Stromal cell of bone marrow (primary cell): ENCODE measurements around the gene SDK1.
"Not testable (repeated sequence)": the region's sequence is repeated elsewhere in the genome, so short reads cannot be mapped to it uniquely, and the experiment has no call there.

Source experiments
- DNase-seq: peaks from one replicate; pipeline ENCODE4 v3.0.0-alpha.2; 2012; ENCODE audit warnings: low read depth

Gene SDK1

DNA sequence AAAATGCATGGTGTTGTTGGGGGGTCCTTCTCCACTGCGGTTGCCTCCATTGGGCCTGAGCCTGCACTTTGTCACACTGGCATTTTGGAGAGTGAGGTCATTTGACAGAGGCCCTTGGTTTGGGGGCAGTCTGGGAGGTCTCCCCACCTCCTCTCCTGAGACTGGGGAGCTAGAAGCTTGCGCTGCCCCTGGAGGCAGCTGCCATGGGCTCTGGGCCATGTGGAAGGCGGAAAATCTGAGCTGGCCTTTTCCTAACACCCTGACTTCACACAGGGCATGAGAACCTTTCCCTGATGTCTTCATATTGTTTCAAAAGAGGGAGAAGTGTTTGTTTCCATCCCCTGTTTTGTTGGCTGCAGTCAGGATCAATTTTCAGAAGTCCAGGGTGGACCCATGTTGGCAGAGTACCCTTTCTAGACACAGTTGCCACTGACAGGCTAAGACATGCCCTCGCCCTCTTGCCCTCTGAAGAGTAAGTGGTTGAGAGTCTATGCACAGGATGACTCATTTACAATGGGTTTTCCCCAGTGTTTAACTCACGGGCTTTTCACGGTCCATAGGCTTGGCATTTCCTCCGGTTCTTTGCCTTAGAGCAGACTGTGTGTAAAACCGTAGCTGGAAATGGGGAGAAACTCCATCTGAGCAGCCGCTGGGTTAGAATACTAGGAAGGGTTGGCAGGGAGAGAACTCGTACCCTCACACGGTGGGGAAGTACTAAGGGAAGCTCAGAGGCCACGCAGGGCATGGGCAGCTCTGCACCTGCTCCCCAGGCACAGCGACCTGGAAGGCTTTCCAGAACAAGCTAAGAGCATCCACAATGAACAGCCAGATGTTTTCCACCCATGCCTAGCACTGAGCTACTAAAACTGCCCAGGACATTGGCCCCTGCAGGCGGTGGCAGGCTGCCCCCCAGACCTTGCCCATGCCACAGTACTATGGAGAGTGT, 655.0 kb downstream of the SDK1 start:
- DNase-seq: no peak

DNA sequence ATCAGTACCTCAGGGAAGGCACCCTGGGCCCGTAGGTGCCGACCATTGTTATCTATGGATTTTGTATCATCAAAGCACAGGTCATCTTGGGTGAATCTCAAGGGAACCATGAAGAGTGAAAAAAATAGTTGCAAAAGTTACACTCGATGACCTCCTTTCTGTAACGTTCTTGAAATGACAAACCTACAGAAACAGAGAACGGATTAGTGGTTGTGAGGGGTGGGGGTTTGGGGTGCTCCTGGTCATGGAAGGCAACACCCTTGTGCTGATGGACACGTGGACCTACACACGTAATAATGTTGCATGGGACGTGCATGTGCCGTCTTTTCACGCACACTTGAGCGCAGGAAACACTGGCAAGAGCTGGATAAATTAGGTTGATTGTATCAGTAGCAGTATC, 655.9 kb downstream of the SDK1 start:
- no peak for DNase-seq

DNA sequence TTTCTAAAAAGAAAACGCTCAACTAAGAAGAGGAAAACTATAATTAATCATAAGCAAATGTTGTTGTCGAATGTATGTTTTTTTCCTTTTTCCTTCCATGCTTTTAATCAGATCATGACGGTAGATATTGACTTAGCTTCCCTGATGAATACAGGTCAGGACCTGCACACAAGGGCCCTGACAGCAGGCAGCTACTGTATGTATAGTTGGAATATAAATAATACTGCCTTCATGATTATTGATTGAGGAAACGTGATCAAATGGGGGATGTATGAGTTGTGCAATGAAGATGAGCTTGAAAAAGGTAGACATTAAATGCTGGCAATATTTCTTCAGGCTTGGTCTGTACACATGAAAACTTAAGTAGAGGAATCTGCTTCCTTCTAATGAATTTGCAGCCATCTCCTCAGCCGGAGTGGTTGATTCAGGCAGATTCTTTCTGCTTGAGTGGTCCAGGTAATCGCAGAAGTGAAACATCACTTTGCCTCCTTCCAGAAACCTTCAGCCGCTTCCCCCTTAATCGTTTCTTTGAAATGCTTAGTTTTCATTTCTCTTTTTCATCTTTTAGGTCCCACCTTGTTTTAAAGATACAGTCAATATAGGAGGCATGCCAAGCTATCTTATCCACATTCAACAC, 656.5 kb downstream of the SDK1 start:
- DNase-seq: no peak

DNA sequence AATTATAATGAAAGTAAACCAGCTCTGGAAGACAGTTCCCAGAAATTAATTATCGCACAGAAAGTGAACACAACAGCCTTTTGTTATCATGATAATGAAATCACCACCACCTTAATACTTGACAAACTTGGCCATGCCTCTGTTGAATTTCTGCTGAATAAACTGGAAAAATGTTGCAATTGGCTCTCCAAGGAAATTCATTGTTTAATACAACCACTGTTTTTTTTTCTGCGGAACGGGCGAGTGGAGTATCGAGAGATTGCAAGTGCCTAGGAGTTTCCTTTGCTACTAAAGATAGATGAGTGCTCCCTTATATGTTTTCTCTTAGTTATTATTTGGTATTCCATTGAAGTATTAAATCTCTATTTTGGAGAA, 657.0 kb downstream of the SDK1 start:
- no peak for DNase-seq

DNA sequence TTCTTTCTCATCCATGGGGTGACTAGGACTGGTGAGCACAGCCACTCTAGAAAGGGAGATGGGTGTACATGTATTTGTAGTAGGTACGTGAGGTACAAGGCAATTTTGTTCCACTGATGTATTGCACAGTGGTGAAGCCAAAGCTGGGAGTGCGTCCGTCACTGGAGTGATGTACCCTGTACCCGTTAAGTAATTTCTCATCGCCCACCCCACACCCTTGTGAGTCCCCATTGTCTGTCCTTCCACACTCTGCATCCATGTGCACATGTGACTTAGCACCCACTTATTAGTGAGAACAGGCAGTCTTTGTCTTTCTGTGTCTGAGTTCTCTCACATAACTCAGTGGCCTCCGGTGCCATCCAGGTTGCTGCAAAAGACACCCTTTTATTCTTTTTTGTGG, 658.3 kb downstream of the SDK1 start:
- no peak for DNase-seq

DNA sequence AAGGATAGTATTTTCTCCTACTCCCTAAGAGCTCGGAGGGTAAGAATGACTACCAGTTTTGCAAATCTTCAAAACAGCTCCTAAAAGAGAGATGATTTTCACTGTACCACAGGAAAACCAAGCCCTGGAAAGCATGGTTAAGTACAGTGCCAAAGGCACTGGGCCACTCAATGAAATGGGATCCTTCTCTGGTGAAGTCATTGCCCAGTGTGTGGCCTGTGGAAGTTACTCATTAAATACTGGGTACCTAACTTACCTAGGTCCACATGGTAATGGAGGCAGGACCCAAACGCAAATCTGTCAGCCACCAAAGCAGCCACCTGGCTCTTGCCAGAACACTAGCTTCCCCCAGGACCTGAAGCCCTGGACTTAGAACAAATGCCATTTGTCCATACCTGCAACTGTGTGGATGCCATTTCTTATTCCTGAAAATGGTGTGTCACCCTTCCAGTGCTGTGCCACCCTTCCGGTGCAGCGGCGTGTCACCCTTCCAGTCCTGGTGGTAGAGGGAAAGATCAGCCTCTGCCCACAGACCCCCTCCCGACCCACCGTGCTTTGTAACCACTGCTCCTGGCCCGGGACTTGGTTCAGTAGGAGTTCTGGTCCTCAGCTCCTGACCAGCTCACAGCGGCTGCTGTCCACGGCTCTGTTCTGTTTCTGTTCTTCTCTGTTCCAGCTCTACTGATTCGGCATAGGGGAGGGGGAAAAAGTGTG, 659.2 kb downstream of the SDK1 start:
- no peak for DNase-seq

DNA sequence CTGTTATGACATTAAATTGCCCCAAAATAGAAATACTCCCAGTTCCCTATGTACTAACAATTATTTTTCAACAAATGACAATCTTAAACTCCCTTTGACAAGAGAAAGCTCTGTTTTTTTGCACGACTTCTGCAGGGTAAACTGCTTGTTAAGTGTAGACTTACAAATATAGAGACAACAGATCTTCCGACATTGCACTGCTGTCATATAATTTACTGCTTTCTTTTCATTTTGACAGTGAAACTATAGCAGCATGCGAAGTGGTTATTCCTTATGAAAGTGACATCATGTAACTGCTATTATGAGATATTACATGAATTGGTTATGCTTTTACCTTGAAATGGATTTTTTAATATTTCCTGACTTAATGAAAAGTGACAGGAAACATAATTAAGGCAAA, 659.9 kb downstream of the SDK1 start:
- DNase-seq: no peak

DNA sequence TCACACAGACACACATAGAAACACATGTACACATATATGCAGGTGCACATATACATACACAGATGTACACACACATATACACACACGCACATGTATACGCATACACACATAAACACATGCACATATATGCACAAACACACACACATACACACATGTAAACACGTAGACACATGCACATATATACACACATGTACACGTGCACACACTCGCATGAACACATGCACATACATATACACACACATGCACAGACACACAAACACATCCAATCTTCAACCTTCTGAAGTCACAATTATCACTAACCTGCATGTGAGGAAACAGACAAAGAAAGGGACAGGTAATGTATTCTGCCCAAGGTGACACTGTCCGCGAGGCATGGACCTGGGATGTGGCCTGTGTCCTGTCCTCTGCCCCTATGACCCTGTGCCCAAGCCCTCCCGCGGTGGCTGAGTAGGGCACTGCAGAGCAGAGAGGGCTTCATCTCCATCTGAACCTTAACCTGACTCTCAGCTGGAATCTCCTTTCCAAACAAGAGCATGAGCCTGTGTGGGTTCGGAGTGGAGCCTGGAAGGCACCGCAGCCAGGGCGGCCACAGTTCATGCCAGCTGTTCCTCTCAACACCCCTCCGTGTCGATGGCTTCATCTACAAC, 660.9 kb downstream of the SDK1 start:
- DNase-seq: no peak

DNA sequence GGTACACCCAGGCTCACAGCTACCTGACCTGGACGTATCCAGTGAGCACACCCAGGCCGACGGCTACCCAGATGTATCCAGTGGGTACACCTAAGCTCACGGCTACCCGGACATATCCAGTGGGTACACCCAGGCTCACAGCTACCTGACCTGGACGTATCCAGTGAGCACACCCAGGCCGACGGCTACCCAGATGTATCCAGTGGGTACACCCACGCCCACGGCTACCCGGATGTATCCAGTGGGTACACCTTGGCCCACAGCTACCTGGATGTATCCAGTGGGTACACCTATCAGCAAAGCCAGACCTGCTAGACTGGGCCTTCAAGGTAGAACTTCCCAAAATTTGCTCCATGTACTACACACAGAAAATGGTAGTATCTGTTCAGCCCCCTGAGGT, 662.7 kb downstream of the SDK1 start:
- DNase-seq: not testable (repeated sequence)

DNA sequence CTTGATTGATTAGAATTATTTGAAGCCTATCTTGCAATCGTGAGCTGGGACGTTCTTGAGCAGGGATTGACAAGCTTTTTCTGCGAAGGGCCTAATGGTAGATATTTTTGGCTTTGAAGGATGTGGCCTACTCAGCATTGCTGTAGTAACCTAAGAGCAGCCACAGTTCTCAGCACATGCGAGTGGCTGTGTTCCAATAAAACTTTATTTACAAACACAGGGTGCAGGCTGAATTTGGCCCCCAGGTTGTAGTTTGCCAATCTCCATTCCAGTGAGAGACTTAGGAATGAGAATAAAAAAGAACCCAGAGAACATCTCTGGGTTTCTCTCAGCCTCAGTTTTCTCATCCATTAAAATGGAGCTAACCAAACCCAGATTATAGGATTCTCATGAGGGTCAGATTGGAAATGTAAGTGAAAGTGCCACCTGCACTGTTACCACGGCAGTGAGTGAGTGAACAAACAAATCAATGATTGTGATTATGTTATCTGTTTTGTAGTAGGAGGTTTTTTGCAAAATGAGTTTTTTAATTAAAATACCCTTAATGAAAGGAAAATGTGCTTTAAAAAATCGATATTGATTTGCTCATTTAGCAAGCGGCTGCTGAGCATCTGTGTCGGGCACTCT, 664.0 kb downstream of the SDK1 start:
- DNase-seq: no peak

DNA sequence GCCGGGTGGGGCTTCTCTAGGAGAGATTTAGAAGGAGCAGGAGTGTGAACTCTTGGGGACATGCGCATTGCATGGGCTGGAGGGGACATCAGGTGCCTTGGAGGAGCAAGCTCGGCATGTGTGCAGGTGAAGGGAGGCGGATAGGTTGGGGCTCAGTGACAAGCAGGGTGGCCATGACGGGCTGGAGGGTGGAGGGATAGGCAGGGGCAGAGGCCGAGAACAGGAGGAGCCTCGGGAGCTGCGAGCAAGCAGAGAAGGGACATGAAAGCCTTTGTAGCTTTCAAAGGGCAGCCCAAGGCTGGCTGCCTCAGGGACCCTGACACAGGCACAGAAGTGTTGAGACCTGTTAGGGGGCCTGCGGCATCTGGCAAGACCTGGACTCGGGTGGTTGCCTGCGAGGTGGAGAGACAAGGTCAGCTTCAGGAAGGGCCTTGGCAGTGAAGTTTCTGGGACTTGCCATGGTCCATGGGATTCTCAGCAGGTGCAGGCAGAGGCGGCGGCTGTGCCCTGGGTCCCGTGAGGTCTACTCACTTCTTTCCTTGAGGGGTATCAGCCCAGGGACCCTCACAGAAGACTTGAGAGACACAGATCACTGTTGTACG, 664.8 kb downstream of the SDK1 start:
- no peak for DNase-seq

DNA sequence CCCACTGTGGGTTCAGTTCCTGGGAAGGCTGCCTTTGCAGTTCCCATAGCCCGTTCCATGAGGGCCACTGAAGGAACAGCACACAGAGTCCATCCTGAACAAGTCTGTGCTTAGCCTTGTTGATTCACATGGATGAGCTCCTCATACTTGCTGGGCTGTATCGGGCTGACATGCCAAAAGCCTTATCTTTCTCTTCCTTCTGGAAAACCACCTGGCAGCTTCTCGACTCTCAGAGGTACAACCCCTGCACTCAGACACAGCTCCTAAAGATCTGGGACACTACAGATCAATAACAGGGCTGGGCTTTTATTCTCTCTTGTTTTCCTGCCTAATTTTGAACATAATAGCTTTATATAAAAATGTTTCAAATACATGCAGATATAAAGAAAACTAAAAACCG, 667.2 kb downstream of the SDK1 start:
- DNase-seq: no peak

DNA sequence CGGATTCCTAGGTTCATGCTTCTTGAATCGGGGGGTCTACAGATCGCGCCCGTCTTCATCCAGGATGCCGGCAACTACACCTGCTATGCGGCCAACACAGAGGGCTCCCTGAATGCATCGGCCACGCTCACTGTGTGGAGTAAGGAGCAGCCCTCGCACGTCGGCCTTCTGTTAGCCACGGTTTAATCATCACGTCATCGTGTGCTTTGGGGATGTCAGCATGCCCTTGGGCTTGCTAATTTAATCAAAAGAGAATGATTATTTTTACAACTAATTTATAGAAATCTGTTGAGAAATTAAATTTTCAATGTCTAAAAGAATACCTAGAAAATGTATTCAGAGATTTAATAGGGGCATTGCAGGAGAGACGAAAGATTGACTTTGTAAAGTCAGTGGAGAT, 668.2 kb downstream of the SDK1 start:
- DNase-seq: no peak

DNA sequence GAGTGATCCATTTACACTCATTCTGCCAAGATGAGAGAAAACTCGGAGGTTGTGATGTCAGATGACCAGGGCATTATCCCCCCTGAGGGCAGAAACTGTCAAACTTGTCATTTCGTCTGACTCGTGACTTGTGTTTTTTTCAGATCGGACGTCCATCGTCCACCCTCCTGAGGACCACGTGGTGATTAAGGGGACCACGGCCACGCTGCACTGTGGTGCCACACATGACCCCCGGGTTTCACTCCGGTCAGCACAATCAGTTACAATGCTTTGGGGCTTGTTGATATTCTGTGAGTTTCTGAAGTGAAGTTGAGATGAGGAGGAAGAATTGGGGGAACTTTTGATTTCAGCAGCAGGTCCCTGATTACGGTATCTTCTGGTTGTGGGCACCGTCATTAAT, 670.3 kb downstream of the SDK1 start:
- no peak for DNase-seq

DNA sequence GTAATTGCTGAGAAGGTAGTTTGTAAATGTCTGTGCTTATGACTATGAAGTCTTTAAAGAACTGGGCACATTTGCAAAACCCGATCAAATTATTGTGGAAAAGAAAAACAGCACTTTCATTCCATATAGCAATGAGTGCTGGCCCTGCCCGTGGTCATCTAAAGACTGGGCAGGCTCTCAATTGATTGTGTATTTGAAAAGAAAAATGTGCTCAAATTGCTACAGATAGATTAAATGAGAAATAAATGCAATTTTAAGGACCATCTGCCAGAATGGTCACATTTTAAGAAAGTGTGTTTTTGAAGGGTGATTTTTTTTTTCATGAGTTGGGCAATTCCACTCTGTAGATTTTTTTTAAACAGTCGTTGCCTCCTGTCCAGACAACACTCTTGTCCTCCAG, 672.2 kb downstream of the SDK1 start:
- no peak for DNase-seq

DNA sequence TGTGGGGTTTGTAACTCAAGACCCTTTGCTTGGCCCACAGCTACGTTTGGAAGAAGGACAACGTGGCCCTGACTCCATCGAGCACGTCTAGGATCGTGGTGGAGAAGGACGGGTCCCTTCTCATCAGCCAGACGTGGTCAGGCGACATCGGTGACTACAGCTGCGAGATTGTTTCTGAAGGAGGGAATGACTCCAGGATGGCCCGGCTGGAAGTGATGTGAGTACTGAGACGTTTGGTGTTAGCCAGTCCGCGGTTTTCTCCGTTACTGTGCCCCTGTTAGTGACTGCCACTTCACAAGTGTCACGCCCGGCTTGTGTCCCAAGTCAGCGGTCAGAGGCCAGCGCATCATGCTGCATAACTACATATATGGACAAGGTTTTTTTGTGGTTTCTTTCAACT, 673.3 kb downstream of the SDK1 start:
- DNase-seq: no peak

DNA sequence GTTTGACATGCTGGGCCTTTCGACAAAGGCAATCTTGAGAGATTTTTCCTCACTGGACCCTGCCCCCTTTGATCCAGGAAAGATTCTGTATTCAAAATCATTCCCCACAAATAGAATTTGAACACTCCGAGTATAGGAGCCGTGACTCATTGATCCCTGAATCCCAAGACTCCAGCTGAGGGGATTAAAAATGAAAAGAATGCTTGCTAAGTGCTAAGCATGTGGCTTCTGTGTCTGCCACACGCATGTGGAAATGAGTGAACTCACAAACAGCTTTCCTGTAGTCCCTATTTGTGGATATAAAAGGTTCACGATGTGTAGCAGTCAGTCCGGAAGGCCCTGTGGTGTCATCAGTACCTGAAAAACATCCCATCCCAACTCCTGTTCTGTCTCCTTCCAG, 674.3 kb downstream of the SDK1 start:
- no peak for DNase-seq

DNA sequence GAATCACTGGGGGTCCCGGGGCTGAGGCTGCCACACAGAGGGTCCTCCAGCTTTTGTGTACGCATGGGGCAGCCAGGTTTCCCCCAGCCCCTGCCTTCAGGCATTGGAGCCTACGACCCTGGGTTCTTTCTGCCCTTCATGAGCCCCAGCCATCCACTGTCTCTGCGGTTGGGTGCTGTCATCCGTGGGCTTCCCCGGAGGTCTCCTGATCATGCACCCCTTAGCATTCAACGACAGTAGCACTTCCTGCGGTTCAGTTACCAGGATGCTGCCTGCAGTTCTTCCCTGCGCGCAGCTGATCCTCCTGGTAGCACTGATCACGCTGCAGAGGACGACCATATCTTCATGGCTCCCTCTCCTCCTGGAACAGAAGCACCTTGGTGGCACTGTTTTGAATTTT, 676.3 kb downstream of the SDK1 start:
- no peak for DNase-seq

DNA sequence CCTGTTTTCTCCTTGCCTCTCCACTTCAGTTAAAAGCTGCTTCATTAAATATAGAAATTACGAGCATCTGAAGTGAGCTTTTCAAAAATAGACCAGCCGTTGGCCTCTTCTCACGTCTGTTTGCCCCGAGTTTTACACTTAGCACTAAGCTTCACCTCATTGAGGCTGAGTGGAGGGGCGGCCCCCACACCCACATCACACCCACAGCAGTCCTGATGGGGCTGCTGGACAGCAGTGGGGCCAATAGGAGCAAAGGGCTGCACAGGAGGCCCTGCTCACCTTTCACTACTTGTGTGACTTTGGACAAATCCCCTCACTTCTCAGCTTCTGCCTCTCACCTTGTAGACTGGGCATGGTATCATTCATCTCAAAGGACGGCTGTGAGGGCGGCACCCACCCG, 677.8 kb downstream of the SDK1 start:
- DNase-seq: no peak

DNA sequence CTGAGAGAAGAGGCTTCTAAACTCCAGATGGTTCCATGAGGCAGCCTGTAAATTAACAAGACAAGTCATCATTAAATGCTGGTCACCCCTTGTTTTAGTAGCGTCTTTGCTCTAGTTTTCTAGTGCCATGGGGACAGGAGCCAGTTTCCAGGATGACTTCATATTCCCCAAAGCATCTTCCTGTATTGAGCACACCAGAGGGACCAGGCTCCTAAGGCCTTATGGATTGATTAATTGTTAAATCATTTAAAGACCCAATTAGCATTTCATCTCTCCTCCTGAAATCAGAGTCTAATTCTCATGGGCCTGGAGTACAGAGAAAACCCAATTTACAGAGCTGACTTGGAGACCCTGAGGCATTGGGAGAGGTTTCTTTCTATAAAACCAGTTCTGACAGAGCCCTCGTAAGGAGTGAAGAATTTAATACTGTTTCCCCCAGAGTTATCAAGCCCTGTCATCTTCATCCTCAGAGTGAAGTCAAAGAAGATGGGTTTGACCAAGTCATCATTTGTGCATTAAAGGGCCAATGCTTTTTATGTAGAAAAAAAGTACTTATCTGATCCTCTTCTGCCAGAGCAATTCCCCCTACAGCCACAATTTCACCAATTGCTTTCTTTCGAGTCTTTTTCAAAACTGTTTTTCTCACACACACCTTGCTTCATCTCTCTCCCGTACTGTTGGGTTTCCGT, 678.7 kb downstream of the SDK1 start:
- no peak for DNase-seq

DNA sequence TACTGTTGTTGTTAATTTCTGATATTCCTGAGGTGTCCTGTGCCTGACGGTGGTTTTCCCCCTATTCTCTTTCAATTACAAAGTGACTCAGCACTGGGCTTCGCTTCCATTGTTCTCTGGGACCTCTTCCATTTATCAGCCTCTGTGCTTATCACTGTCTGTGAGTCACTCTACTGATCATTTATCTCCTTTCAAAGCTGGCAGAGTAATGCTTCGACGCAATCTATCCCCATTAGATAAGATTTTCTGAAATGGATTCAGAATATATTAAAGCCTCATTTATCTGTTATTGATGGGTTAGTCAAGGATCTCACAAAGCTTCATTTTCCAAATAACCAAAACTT, 679.2 kb downstream of the SDK1 start:
- DNase-seq: no peak
